Measurements from ENCODE around the gene CREBL2. TPM values are rescaled to one million over a fixed set of nuclear protein-coding genes. Genes with fewer than 3 reads are reported as not detected.

CREBL2 gene, protein sequence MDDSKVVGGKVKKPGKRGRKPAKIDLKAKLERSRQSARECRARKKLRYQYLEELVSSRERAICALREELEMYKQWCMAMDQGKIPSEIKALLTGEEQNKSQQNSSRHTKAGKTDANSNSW
- total RNA-seq (20.2 and 22.1 TPM in 2 replicates), polyA plus RNA-seq (4.9 and 6.5 TPM in 2 replicates), polyA minus RNA-seq (10.8 and 14.1 TPM in 2 replicates)
- 26.8 TPM for total RNA-seq (2013)

- Mint-ChIP-seq H3K27me3 (no peaks in the 10 kb centered on the region), H3K27ac (peak within 1 kb of the TSS; percentile 98), H3K4me1 (peaks cover 32% of the 10 kb centered on the region), H3K4me3 (peak within 1 kb of the TSS; percentile 97), H3K9me3 (ENCODE audit: insufficient read depth) (no peaks in the 10 kb centered on the region)
- Histone ChIP-seq H3K36me3 (replicated peaks in 1 of 2; ENCODE audit: control extremely low read depth in 1 of 2, control insufficient read depth in 1 of 2, extremely low read depth in 1 of 2, insufficient read depth in 2 of 2, low read length in 1 of 2) (no peaks in the 10 kb centered on the region), H3K4me2 (replicated peaks; ENCODE audit: low read depth, low read length, poor library complexity, severe bottlenecking) (peak within 1 kb of the TSS; percentile 97), H3K9me3 (ENCODE audit: control extremely low read depth in 1 of 3, control insufficient read depth in 2 of 3, insufficient read depth in 1 of 3, low read length in 2 of 3) (no peaks in the 10 kb centered on the region), H3K27me3 (replicated peaks in 1 of 4; ENCODE audit: control extremely low read depth in 1 of 4, control insufficient read depth in 3 of 4, insufficient read depth in 4 of 4, low read length in 3 of 4) (no peaks in the 10 kb centered on the region), H3K4me3 (ENCODE audit: control extremely low read depth in 1 of 5, extremely low read depth in 1 of 5, insufficient read depth in 1 of 5, low read depth in 2 of 5, low read length in 4 of 5) (peak within 1 kb of the TSS; percentile 65 to 100 (median 89)), H3K4me1 (ENCODE audit: control insufficient read depth in 2 of 2, insufficient read depth in 2 of 2, low read length in 2 of 2) (peaks cover 16 to 24% of the 10 kb centered on the region in 2 donors), H4K20me1 (ENCODE audit: control insufficient read depth, insufficient read depth, low read length, poor library complexity, severe bottlenecking) (no peaks in the 10 kb centered on the region), H3K79me2 (ENCODE audit: control insufficient read depth, insufficient read depth, low read length) (peaks cover 39% of the 10 kb centered on the region), H2AFZ (ENCODE audit: insufficient read depth, low read depth, low read length, poor library complexity, severe bottlenecking) (peak within 1 kb of the TSS; percentile 100), H3K9ac (ENCODE audit: low read length) (peak within 1 kb of the TSS; percentile 99), H3K27ac (ENCODE audit: low read length in 2 of 2) (peak within 1 kb of the TSS; percentile 92 to 95)
- DNase-seq (peak; percentile 94), ATAC-seq (ENCODE audit: low read depth) (peak; percentile 91)
- POLR2A ChIA-PET: interaction anchor here (0.6 to 1.0 kb wide), 2 partner anchors 97 to 254 kb away, joined by 4 to 6 read pairs; partner anchors contain the start of gene BORCS5
- WGBS (ENCODE audit: insufficient coverage): 0% methylated on average over 48 of the region's 51 CpGs
- intact Hi-C loops (cut with micrococcal nuclease): loop anchor here (1.0 to 5.0 kb wide), 8 partner anchors 46 to 489 kb away; partner anchors contain the start of genes BORCS5, CDKN1B, DUSP16 and GPR19
- CTCF ChIA-PET: interaction anchor here (1.0 kb wide), 2 partner anchors 179 to 254 kb away, joined by 3 to 4 read pairs; partner anchors contain the start of gene BORCS5
- TF ChIP-seq, protein P1, sequence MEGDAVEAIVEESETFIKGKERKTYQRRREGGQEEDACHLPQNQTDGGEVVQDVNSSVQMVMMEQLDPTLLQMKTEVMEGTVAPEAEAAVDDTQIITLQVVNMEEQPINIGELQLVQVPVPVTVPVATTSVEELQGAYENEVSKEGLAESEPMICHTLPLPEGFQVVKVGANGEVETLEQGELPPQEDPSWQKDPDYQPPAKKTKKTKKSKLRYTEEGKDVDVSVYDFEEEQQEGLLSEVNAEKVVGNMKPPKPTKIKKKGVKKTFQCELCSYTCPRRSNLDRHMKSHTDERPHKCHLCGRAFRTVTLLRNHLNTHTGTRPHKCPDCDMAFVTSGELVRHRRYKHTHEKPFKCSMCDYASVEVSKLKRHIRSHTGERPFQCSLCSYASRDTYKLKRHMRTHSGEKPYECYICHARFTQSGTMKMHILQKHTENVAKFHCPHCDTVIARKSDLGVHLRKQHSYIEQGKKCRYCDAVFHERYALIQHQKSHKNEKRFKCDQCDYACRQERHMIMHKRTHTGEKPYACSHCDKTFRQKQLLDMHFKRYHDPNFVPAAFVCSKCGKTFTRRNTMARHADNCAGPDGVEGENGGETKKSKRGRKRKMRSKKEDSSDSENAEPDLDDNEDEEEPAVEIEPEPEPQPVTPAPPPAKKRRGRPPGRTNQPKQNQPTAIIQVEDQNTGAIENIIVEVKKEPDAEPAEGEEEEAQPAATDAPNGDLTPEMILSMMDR (IDR thresholded peaks at IDR 0.05): no peak
- no peak for TF ChIP-seq EZH2 (IDR thresholded peaks at IDR 0.05; ENCODE audit: borderline replicate concordance, insufficient read depth, low read depth, low read length, poor library complexity, severe bottlenecking)
Observed at GRCh38 chr12:12611512-12612306, at the start of gene CREBL2. Gene CREBL2 (plus strand): TSS chr12:12611876. CDS start chr12:12612173, 297 bp downstream.
